ENCODE measurements around the gene CATSPER4. TPM values are rescaled to one million over a fixed set of nuclear protein-coding genes. Genes with fewer than 3 reads are reported as not detected.

The CATSPER4 gene
- total RNA-seq, 3 donors from 2014 or later = not detected

GRCh38 chr1:26177182-26177684 lies 13.2 kb upstream of the CATSPER4 start, which contains the start of gene CNKSR1:
TSS of gene CNKSR1 (plus strand) at chr1:26177491. CDS start at chr1:26177548, 57 bp downstream.
- intact Hi-C loops (cut with DNase I, micrococcal nuclease) = no loop called here
- TF ChIP-seq CTCF (IDR thresholded peaks at IDR 0.05) = no peak
- H3K4me1 ChIP-seq (ENCODE audit: low read depth) = no peaks in the 10 kb centered on the region
- ATAC-seq = peak; percentile 98
- H3K9me3 ChIP-seq = no peaks in the 10 kb centered on the region
- no peak within 1 kb of the TSS for H3K4me3 ChIP-seq
- DNase-seq = peak; percentile 90 to 92 (median 92)
- peaks cover 7% of the 10 kb centered on the region for H3K36me3 ChIP-seq (ENCODE audit: low read depth)

- no peak for ATAC-seq
- TF ChIP-seq CTCF (IDR thresholded peaks at IDR 0.05) = no peak
- H3K4me1 ChIP-seq (ENCODE audit: low read depth) = no peaks in the 10 kb centered on the region
- H3K9me3 ChIP-seq = no peaks in the 10 kb centered on the region
- DNase-seq = peak in 1 of 3 donors; percentile 11
- no peak overlapping the region for H3K4me3 ChIP-seq
- intact Hi-C loops (cut with DNase I, micrococcal nuclease) = no loop called here
- peaks cover 7% of the 10 kb centered on the region for H3K36me3 ChIP-seq (ENCODE audit: low read depth)
Observed at GRCh38 chr1:26180010-26180506, 10.3 kb upstream of the CATSPER4 start.

- Histone ChIP-seq H3K36me3 (ENCODE audit: low read depth) (peaks cover 7% of the 10 kb centered on the region), H3K4me1 (ENCODE audit: low read depth) (no peaks in the 10 kb centered on the region), H3K4me3 (no peak overlapping the region), H3K9me3 (no peaks in the 10 kb centered on the region)
- ATAC-seq = no peak
- intact Hi-C loops (cut with DNase I, micrococcal nuclease) = no loop called here
- no peak for TF ChIP-seq CTCF (IDR thresholded peaks at IDR 0.05)
- DNase-seq = no peak
Observed at GRCh38 chr1:26181586-26182382, 8.6 kb upstream of the CATSPER4 start.

- DNase-seq = no peak
- intact Hi-C loops (cut with DNase I, micrococcal nuclease) = no loop called here
- ATAC-seq = no peak
- Histone ChIP-seq H3K36me3 (ENCODE audit: low read depth) (peaks cover 7% of the 10 kb centered on the region), H3K9me3 (no peaks in the 10 kb centered on the region), H3K4me1 (ENCODE audit: low read depth) (no peaks in the 10 kb centered on the region), H3K4me3 (no peak overlapping the region)
- TF ChIP-seq CTCF (IDR thresholded peaks at IDR 0.05) = no peak
Observed at GRCh38 chr1:26182383-26182696, 8.1 kb upstream of the CATSPER4 start.

GRCh38 chr1:26184086-26184485 lies 6.3 kb upstream of the CATSPER4 start:
- Histone ChIP-seq H3K9me3 (no peaks in the 10 kb centered on the region), H3K4me1 (ENCODE audit: low read depth) (no peaks in the 10 kb centered on the region), H3K4me3 (no peak overlapping the region), H3K36me3 (ENCODE audit: low read depth) (peaks cover 7% of the 10 kb centered on the region)
- ATAC-seq (no peak), DNase-seq (no peak)
- intact Hi-C loops (cut with DNase I, micrococcal nuclease) = no loop called here
- TF ChIP-seq CTCF (IDR thresholded peaks at IDR 0.05) = no peak
